Activated CD4-positive, alpha-beta memory T cell treated with anti-CD3 and anti-CD28 coated beads for 36 hours (primary cell): ENCODE data around the gene PPM1K. TPM values are rescaled to one million over a fixed set of nuclear protein-coding genes. Genes with fewer than 3 reads are reported as not detected.

Experiments
- CTCF ChIA-PET: fragments of 350-600 bp; sonication (Branson Sonifier 250); formaldehyde crosslinking; loops from one replicate; lab custom pipeline; 2021; ENCODE audit warnings: antibody characterized with exemption, inconsistent platforms; lab: Charles Lee
- POLR2A ChIA-PET: fragments of 350-600 bp; sonication (Branson Sonifier 250); formaldehyde crosslinking; loops from one replicate; lab custom pipeline; 2021; ENCODE audit warnings: antibody characterized with exemption; lab: Charles Lee
- DNase-seq: peaks from one replicate; pipeline ENCODE4 v3.0.0-alpha.2; 2020
- H3K27ac Mint-ChIP-seq: one replicate; pipeline ENCODE4 v1.8.0; 2021; ENCODE audit warnings: mixed read lengths
- H3K27me3 Mint-ChIP-seq: one replicate; pipeline ENCODE4 v1.8.0; 2021; ENCODE audit warnings: mixed read lengths
- H3K36me3 Mint-ChIP-seq: one replicate; pipeline ENCODE4 v1.8.0; 2021; ENCODE audit warnings: mixed read lengths
- H3K4me1 Mint-ChIP-seq: one replicate; pipeline ENCODE4 v1.8.0; 2021; ENCODE audit warnings: low read depth, mixed read lengths
- H3K4me3 Mint-ChIP-seq: one replicate; pipeline ENCODE4 v1.8.0; 2021; ENCODE audit warnings: mild to moderate bottlenecking, mixed read lengths
- H3K9me3 Mint-ChIP-seq: one replicate; pipeline ENCODE4 v1.8.0; 2021; ENCODE audit warnings: mixed read lengths
- intact Hi-C: fragments of 100-400 bp; cut with micrococcal nuclease; formaldehyde crosslinking; loops from one replicate; pipeline ENCODE4 v1.15.1; 2023
- total RNA-seq, 2 experiments: library from RNA; stranded (reverse); gene quantifications; one replicate each; pipeline ENCODE4 v1.2.3, GENCODE V29; 2021

Gene PPM1K
- total RNA-seq, 2 experiments from 2014 or later, result 63.7 to 65.5 TPM

DNA sequence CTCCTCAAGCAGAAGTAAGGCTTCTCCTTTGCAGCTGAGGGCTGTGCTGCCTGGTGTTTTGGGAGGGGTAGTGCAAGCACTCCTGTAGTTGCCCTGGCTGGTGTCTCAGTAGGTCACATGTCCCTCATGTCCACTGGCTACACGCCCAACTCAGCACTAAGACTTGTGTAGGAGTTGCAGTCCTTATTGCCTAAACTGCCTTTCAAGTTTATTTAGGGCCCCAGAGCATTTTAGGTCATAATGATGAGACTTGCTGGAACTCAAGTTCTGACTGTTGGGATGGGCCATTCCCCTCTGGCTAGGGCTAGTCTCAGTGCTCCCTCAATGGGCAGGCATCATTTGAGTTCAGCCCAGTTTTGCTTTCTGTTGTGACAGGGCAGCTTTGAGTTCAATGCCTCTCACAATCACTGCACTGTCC is 44.1 kb downstream of the PPM1K start:
- intact Hi-C loops, result no loop called here
- Mint-ChIP-seq H3K27ac (no peak overlapping the region), H3K9me3 (no peaks in the 10 kb centered on the region), H3K4me1 (peaks cover 5% of the 10 kb centered on the region), H3K27me3 (no peaks in the 10 kb centered on the region), H3K36me3 (no peaks in the 10 kb centered on the region), H3K4me3 (no peak overlapping the region)
- ChIA-PET POLR2A (no interaction called here), CTCF (interaction anchor here (0.9 kb wide), 1 partner anchor 275 kb away, joined by 3 read pairs; no protein-coding TSS in a partner anchor)
- DNase-seq, result no peak

DNA sequence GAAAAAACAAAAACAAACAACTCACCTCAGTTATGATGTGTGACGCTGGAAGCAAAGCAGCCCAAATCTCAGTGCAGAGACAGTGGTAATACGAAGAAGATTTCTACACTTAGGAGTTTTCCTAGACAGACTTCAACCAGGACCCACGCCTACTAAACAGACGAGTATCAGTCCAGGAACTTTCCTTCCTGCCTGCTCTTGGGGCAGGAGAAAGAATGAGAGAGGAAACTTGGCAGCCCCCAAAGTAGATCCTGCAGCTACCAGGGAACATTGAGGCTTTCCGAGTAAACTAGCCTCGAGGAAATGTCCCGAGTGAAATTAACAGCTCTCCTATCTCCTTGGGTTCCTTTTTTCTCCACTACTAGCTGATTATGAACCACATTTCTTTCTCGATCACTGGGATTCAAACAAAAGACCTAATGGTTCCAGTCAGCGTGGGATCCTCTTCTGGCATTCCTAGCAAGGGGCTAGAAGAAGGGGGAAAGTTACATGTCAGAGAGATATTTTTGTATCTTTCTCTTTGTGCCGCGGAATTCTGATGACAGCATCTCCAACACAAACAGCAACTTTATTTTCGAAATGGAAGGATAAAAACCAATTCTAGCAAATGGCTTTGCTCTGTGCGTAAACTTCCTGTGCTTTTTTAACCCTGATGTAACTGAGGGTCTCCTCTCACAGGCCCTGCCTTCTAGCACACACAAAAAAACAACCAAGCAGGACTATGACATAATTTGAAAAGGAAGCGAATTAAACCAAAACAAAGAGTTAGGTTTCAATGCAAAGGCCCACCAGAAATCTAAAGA is 53.2 kb downstream of the PPM1K start:
- POLR2A ChIA-PET, result no interaction called here
- Mint-ChIP-seq H3K4me3 (no peak overlapping the region), H3K9me3 (peaks cover 10% of the 10 kb centered on the region), H3K36me3 (no peaks in the 10 kb centered on the region), H3K27ac (peak overlapping the region; percentile 19), H3K27me3 (no peaks in the 10 kb centered on the region), H3K4me1 (peaks cover 6% of the 10 kb centered on the region)
- CTCF ChIA-PET, result interaction anchor here (0.6 to 1.7 kb wide), 3 partner anchors 12 to 428 kb away, joined by 4 to 5 read pairs (median 4); no protein-coding TSS in a partner anchor
- intact Hi-C loops, result loop anchor here (5.0 kb wide), 1 partner anchor 51 kb away; the partner anchor contains the start of gene PPM1K
- DNase-seq, result no peak

DNA sequence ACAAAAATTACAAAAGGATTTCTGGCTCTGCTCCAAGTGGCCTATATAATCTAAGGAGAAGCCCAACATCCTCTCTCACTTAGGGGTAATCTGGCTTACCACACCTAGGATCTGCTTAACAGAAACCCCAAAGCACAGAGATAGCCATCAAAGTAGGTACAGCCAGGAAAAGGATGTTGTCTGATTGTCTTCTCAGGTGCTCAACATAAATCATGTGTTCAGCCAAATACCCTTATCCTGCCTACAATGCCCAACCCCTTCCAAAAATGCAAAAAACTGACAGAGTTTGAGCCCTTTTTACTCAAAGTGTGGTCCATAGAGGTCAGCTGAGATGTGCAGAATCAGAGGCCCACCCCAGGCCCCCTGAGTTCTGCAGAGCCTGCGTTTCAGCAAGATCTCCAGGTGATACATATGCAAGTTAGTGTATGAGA is 53.9 kb downstream of the PPM1K start:
- H3K27me3 Mint-ChIP-seq, result no peaks in the 10 kb centered on the region
- H3K27ac Mint-ChIP-seq, result no peak overlapping the region
- no peak for DNase-seq
- H3K9me3 Mint-ChIP-seq, result peaks cover 10% of the 10 kb centered on the region
- CTCF ChIA-PET, result interaction anchor here (1.7 kb wide), 1 partner anchor 11 kb away, joined by 5 read pairs; no protein-coding TSS in a partner anchor
- H3K36me3 Mint-ChIP-seq, result no peaks in the 10 kb centered on the region
- peaks cover 12% of the 10 kb centered on the region for H3K4me1 Mint-ChIP-seq
- H3K4me3 Mint-ChIP-seq, result no peak overlapping the region
- intact Hi-C loops, result loop anchor here (5.0 kb wide), 1 partner anchor 52 kb away; the partner anchor contains the start of gene PPM1K
- POLR2A ChIA-PET, result no interaction called here

DNA sequence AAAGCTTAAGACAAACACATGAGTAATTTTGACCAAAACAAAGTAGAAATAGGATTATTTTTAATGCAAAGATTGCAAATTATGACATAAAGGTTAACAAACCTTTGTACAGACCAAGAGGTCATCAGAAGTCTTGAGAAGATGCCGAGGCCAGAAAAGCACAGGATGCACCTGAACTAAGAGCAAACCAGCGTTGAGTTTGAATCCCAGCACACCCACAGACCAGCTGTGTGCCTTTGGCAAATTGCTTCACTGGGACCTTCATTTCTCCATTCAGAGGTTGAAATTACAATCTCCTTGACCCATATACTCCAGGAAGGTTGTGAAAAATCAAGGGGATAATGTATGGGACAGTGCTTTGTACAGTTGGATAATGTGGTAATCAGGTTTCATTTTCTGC is 56.6 kb downstream of the PPM1K start:
- intact Hi-C loops, result no loop called here
- ChIA-PET POLR2A (no interaction called here), CTCF (interaction anchor here (1.3 to 1.4 kb wide), 2 partner anchors 8 to 287 kb away, joined by 6 to 7 read pairs; no protein-coding TSS in a partner anchor)
- H3K27me3 Mint-ChIP-seq, result no peaks in the 10 kb centered on the region
- H3K36me3 Mint-ChIP-seq, result no peaks in the 10 kb centered on the region
- H3K27ac Mint-ChIP-seq, result no peak overlapping the region
- no peak for DNase-seq
- no peak overlapping the region for H3K4me3 Mint-ChIP-seq
- H3K9me3 Mint-ChIP-seq, result peaks cover 10% of the 10 kb centered on the region
- peaks cover 12% of the 10 kb centered on the region for H3K4me1 Mint-ChIP-seq

DNA sequence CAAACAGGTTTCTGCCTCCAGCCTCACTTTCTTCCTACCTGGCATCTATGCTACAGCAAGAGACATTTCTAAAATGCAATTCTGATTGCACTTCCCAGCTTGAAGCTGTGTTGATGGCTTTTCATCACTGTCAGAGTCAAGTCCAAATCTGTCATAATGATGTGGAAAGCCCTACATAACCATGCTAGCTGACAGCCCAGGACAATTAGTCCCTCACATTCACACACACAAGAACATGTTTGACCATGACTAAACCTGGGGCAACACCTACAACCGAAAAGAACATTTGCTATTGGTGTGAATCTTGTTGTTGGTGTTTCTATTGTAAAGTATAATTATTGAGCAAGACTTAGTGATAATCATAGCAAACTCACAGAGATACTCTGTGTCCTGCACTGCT is 58.2 kb downstream of the PPM1K start:
- H3K27ac Mint-ChIP-seq, result no peak overlapping the region
- ChIA-PET POLR2A (no interaction called here), CTCF (interaction anchor here (1.3 kb wide), 1 partner anchor 289 kb away, joined by 7 read pairs; no protein-coding TSS in a partner anchor)
- H3K36me3 Mint-ChIP-seq, result no peaks in the 10 kb centered on the region
- no peaks in the 10 kb centered on the region for H3K27me3 Mint-ChIP-seq
- peaks cover 12% of the 10 kb centered on the region for H3K4me1 Mint-ChIP-seq
- no peak for DNase-seq
- H3K9me3 Mint-ChIP-seq, result peaks cover 10% of the 10 kb centered on the region
- H3K4me3 Mint-ChIP-seq, result no peak overlapping the region
- intact Hi-C loops, result no loop called here

DNA sequence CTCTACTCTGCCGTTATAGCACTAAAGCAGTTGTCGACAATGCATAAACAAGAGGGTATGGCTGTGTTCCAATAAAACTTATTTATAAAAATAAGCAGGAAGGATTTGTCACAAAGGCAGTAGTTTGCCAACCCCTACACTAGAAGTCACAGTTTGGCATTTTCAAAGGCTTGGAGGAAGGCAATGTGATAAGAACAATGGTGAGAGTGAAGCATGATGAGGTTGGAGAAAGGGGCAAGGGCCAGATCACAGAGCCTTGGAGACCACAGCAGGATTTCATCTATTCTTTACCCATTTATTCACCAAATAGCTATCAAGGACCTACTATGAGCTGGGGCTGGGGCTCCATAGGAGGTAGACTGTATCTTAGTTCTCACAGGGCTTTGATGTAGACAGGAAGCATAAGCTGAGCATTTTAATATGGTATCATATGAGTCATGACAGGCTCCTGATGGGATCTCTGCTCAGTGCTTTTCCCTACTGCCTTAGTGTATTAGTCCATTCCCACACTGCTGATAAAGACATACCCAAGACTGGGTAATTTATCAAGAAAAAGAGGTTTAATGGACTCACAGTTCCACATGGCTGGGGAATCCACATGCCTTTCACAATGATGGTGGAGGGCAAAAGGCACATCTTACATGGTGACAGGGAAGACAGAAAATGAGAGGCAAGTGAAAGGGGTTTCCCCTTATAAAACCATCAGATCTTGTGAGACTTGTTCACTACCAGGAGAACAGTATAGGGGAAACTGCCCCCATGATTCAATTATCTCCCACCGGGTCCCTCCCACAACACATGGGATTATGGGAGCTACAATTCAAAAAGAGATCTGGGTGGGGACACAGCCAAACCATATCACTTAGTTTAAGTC is 58.9 kb downstream of the PPM1K start:
- no peaks in the 10 kb centered on the region for H3K36me3 Mint-ChIP-seq
- H3K9me3 Mint-ChIP-seq, result peaks cover 10% of the 10 kb centered on the region
- no peak overlapping the region for H3K27ac Mint-ChIP-seq
- CTCF ChIA-PET, result interaction anchor here (1.6 kb wide), 1 partner anchor 144 kb away, joined by 4 read pairs; no protein-coding TSS in a partner anchor
- no peaks in the 10 kb centered on the region for H3K27me3 Mint-ChIP-seq
- POLR2A ChIA-PET, result no interaction called here
- H3K4me1 Mint-ChIP-seq, result peaks cover 8% of the 10 kb centered on the region
- H3K4me3 Mint-ChIP-seq, result no peak overlapping the region
- intact Hi-C loops, result no loop called here
- no peak for DNase-seq

DNA sequence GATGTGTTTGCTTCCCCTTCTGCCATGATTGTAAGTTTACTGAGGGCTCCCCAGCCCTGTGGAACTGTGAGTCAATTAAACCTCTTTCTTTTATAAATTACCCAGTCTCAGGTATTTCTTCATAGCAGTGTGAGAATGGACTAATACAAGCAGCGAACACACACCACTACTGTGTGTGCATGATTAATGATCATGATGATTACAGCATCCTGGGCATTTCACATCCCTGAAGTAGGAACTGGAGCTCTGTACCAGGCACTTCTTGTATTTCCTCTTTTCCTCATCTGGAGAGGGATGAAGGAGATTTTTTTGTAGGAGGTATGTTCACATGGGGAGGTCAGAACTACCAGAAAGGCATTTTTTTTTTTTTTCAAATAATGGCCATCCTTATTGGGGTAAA is 60.8 kb downstream of the PPM1K start:
- no peak for DNase-seq
- intact Hi-C loops, result no loop called here
- Mint-ChIP-seq H3K27ac (no peak overlapping the region), H3K36me3 (no peaks in the 10 kb centered on the region), H3K9me3 (peaks cover 2% of the 10 kb centered on the region), H3K4me3 (no peak overlapping the region), H3K4me1 (peaks cover 8% of the 10 kb centered on the region), H3K27me3 (no peaks in the 10 kb centered on the region)
- POLR2A ChIA-PET, result no interaction called here
- CTCF ChIA-PET, result interaction anchor here (0.7 to 14.0 kb wide), 3 partner anchors 195 to 1218 kb away, joined by 4 to 260 read pairs (median 4); no protein-coding TSS in a partner anchor

DNA sequence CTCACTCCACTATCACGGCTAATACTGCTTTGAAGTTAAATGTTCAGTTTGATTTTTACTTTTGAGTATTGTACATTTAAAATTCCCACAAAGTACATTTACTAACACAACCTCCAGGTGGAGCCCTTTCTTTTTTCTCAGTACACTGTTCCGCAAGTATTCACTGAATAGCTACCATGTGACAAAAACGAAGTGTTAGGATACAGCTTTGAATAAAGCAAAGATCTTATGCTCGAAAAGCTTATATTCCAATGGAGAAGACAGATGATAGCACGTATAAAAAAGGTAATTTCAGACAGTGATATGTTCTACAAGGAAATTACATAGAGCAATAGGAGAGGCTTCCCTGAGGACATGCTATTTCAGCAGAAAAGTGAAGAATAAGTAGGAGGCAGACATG is 65.3 kb downstream of the PPM1K start:
- H3K4me3 Mint-ChIP-seq, result no peak overlapping the region
- peaks cover 2% of the 10 kb centered on the region for H3K4me1 Mint-ChIP-seq
- no peaks in the 10 kb centered on the region for H3K36me3 Mint-ChIP-seq
- ChIA-PET CTCF (interaction anchor here (0.5 to 14.0 kb wide), 36 partner anchors 8 to 804 kb away, joined by 3 to 260 read pairs (median 4); partner anchors contain the start of genes HERC5, HERC6, PPM1K and PYURF), POLR2A (no interaction called here)
- intact Hi-C loops, result loop anchor here (1.0 to 10.0 kb wide), 5 partner anchors 66 to 806 kb away; partner anchors contain the start of genes HERC5 and PPM1K
- H3K27me3 Mint-ChIP-seq, result peaks cover 3% of the 10 kb centered on the region
- DNase-seq, result no peak
- H3K9me3 Mint-ChIP-seq, result no peaks in the 10 kb centered on the region
- H3K27ac Mint-ChIP-seq, result no peak overlapping the region

DNA sequence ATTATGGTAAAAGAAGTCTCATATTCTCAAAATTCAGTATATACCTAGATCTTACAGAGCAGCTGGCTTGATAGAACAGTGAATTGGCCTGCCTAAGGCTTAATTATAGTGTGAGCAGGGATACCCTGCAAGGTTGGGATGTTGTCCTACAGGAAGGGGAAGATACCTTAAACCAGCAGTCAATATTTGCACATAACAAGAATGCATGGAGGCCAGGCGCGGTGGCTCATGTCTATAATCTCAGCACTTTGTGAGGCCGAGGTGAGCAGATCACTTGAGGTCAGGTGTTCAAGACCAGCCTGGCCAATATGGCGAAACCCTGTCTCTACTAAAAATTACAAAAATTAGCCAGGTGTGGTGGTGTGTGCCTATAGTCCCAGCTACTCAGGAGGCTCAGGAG is 67.2 kb downstream of the PPM1K start:
- no peaks in the 10 kb centered on the region for H3K36me3 Mint-ChIP-seq
- intact Hi-C loops, result loop anchor here (5.0 to 10.0 kb wide), 2 partner anchors 150 to 808 kb away; no protein-coding TSS in a partner anchor
- DNase-seq, result no peak
- H3K9me3 Mint-ChIP-seq, result no peaks in the 10 kb centered on the region
- peaks cover 2% of the 10 kb centered on the region for H3K4me1 Mint-ChIP-seq
- CTCF ChIA-PET, result interaction anchor here (0.6 to 14.0 kb wide), 4 partner anchors 46 to 296 kb away, joined by 3 to 260 read pairs (median 4); no protein-coding TSS in a partner anchor
- no peak overlapping the region for H3K27ac Mint-ChIP-seq
- H3K27me3 Mint-ChIP-seq, result peaks cover 3% of the 10 kb centered on the region
- H3K4me3 Mint-ChIP-seq, result no peak overlapping the region
- POLR2A ChIA-PET, result no interaction called here

DNA sequence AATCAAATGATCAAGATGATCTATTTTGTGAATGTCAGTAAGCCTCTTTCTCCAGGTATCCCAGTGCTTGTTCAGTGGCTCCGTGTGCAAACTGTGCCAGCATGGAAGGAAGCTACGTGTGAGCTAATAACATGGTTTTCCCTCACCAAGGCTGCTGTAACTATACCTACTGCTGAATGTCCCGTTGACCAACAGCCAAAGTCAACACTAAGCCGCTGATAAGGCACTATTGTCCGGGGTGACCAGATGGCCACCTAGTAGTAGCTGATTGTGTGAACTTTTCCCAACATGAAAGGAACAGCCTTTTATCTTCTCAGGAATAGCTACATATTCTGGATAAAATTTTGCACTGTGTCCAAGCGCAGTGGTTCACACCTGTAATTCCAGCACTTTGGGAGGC is 68.0 kb downstream of the PPM1K start:
- no peak overlapping the region for H3K4me3 Mint-ChIP-seq
- no peaks in the 10 kb centered on the region for H3K36me3 Mint-ChIP-seq
- no peak overlapping the region for H3K27ac Mint-ChIP-seq
- ChIA-PET CTCF (interaction anchor here (0.9 to 14.0 kb wide), 4 partner anchors 183 to 364 kb away, joined by 3 to 260 read pairs (median 4); no protein-coding TSS in a partner anchor), POLR2A (no interaction called here)
- H3K9me3 Mint-ChIP-seq, result no peaks in the 10 kb centered on the region
- DNase-seq, result no peak
- peaks cover 3% of the 10 kb centered on the region for H3K27me3 Mint-ChIP-seq
- intact Hi-C loops, result loop anchor here (5.0 to 10.0 kb wide), 2 partner anchors 151 to 808 kb away; no protein-coding TSS in a partner anchor
- peaks cover 2% of the 10 kb centered on the region for H3K4me1 Mint-ChIP-seq

DNA sequence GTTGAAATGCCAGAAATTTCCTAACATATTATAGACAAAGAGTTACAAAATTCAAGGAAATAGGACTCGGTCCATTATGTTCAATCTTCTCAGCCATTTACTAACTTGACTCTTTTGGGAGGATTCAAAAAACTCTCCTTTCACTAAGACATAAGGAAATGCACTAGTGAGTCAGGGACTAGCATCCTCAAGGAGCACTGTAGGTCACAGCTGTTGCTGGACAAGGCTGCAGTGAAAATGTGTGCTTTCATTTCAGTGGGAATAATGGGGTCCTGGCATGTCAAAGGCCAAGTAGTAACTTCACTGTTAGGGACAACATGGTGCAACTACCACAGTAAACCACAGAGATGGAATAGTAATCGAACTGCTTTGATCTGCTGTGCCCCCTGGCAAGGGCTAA is 69.0 kb downstream of the PPM1K start:
- DNase-seq, result no peak
- Mint-ChIP-seq H3K9me3 (no peaks in the 10 kb centered on the region), H3K4me3 (no peak overlapping the region), H3K27ac (no peak overlapping the region), H3K27me3 (peaks cover 3% of the 10 kb centered on the region), H3K4me1 (peaks cover 2% of the 10 kb centered on the region), H3K36me3 (no peaks in the 10 kb centered on the region)
- intact Hi-C loops, result loop anchor here (5.0 to 10.0 kb wide), 2 partner anchors 152 to 809 kb away; no protein-coding TSS in a partner anchor
- ChIA-PET CTCF (interaction anchor here (0.8 to 14.0 kb wide), 4 partner anchors 10 to 363 kb away, joined by 3 to 260 read pairs (median 63); no protein-coding TSS in a partner anchor), POLR2A (no interaction called here)
